Astrocyte of the spinal cord (primary cell): ENCODE results near the gene SIGLEC12.

Experiments
- DNase-seq: peaks from one replicate; pipeline ENCODE4 v3.0.0; 2011; ENCODE audit warnings: low read depth, low spot score
- H3K4me3 ChIP-seq: 2 replicates; pipeline ENCODE4 v1.5.1; 2011; ENCODE audit warnings: low read depth, mild to moderate bottlenecking, low read length, moderate library complexity
- CTCF ChIP-seq: IDR thresholded peaks from 2 replicates; pipeline ENCODE4 v1.5.1; 2012; ENCODE audit warnings: low read depth, mild to moderate bottlenecking, low read length, inconsistent platforms
- in situ Hi-C: cut with HindIII; loops from 2 replicates; pipeline ENCODE4 v1.10.0; 2017; ENCODE audit warnings: low sequenced_read_pairs

SIGLEC12 gene

GRCh38 chr19:51461723-51462161 is 39.9 kb downstream of the SIGLEC12 start:
- H3K4me3 ChIP-seq = no peak overlapping the region
- DNase-seq = no peak
- TF ChIP-seq CTCF = no peak
- in situ Hi-C loops = no loop called here

DNA sequence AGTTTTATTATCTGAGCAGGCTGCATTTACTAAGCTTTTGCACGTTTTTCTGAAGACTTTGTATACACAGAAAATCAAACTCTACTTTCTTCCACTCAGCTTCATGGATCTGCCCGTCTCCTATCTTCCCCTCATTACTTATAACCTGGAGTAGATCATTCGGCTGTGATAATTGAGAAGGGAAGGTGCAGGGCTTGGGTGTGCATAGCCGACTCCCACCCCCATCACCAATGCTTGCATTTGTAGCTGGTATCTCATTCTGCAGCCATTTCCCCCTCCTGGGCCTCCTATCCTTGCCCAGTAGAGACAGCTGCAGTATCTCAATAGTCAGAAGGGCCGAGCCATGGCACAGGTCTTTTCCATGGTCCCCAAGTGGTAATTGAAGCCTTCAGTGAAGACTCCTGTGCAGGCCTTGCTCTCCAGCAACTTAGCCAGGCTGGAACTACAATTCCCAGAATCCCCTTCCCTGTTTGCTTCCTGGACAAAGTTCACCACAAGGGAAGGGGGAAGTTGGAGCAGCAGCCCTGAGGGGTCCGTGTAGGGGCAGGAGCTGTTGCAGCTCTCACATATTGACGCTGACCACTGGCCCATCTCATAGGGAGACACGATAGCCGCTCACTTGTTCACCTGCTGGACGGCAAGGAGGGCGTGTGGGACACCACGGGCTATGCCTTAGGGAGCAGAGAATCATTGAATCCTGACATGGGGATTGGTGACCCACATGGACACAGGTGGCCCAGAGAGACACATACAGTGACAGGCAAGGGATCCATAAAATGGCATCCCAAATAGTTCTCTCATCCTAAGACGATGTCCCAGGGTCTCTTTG is 41.2 kb downstream of the SIGLEC12 start:
- no peak for DNase-seq
- no peak overlapping the region for H3K4me3 ChIP-seq
- in situ Hi-C loops = no loop called here

GRCh38 chr19:51458899-51459505 is 42.6 kb downstream of the SIGLEC12 start:
- no peak for TF ChIP-seq CTCF
- in situ Hi-C loops = no loop called here
- H3K4me3 ChIP-seq = no peak overlapping the region
- no peak for DNase-seq

More for the DNA sequence above, 41.2 kb downstream of the SIGLEC12 start:
- no peak for TF ChIP-seq CTCF

DNA sequence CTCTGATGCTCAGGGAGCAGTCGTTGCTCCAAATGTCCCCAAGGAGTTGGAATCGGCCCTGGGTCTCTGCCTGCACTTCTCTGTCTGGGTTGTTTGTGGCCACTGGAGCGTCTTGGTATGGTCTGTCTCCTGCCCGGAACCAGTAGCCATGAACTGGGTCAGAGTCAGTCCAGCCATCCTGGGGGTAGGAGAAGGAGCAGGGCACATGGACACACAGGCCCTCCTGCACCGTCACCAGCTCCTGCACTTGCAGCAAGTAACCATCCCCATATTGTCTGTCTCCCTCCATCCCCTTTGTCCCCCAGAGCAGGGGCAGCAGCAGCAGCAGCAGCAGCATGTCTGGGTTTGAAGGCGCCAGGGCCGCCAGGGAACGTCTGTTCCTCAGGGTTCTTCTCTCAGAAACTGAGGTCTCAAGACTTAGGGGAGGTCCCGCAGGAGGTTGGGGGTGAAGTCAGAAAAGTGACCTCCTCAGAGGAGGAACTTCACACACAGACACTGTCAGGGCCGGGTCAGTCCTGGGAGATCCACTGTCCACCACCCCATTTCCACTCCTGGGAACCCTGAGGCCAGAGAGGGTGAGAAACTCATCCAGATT is 43.5 kb downstream of the SIGLEC12 start, which contains the start of gene SIGLEC8:
SIGLEC8 (minus strand) TSS at position 404 of the 595 bp plus-strand sequence; CDS start at position 337, 67 bp downstream.
- no peak for TF ChIP-seq CTCF
- no peak within 1 kb of the TSS for H3K4me3 ChIP-seq
- DNase-seq = no peak
- in situ Hi-C loops = no loop called here

DNA sequence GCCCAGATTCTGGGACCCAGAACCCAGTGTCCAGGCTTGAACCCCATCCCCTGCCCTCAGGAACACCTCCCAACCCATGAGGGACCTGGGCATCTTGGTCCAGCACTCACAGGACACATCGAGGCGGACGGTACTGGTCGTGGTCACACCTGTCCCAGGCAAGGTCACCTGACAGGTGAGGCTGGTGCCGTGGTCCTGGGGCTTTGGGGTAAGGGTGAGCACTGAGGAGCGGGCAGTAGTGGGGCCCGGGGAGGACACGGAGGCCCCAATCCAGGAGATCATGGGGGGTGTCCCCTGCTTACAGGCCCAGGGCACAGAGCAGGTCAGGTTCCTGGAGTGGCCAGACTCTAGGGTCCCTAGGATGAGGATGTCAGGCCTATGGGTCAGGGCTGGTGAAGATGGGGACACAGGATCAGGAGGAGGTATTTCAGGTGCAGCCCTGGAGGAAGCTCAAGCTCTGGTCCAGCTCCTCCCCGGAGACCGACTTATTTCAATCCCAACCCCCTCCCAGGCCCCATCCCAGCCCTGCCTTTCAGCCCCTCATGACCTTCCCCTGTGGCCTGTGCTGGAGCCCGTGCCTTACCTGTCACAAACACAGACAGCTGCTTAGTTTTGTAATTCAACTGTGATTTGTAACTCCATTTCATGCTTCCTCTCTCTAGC is 44.1 kb downstream of the SIGLEC12 start:
- no peak overlapping the region for H3K4me3 ChIP-seq
- no peak for TF ChIP-seq CTCF
- in situ Hi-C loops = no loop called here
- DNase-seq = no peak
